Retinal pigment epithelial cell (primary cell): ENCODE data around the gene ZNF716.

Source experiments
- DNase-seq: peaks from one replicate; pipeline ENCODE4 v3.0.0-alpha.2; 2010; ENCODE audit warnings: low read depth
- H3K4me3 ChIP-seq: 2 replicates; pipeline ENCODE4 v1.5.1; 2011; ENCODE audit warnings: mild to moderate bottlenecking, low read length, control low read depth, moderate library complexity
- CTCF ChIP-seq: conservative IDR thresholded peaks from 2 replicates; pipeline ENCODE4 v1.5.1; 2011; ENCODE audit warnings: low read depth, low read length, control low read depth, inconsistent platforms

ZNF716 gene

GRCh38 chr7:57416601-57417358 is 33.2 kb upstream of the ZNF716 start:
- no peak for DNase-seq
- TF ChIP-seq CTCF, result no peak
- H3K4me3 ChIP-seq, result no peak overlapping the region

DNA sequence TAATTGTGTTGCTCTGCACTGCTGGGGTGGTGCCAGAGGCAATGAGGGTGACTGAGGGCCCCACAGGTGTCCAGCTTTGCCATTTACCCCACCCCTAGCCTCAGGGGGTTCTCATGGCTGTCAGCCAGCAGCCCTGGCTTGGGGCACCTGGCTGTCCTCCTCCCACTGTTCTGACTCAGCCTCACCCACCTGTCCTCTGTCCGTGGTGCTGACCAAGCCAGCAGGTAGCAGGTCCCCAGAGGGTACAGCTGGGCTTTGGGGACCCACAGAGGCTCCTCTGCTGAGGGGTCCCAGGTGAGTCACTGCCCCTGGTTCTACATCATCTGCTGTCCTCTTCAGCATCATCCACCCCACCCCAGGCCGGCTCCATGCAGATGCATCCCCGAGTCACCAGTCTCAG is 32.2 kb upstream of the ZNF716 start:
- no peak overlapping the region for H3K4me3 ChIP-seq
- no peak for DNase-seq
- TF ChIP-seq CTCF, result no peak

DNA sequence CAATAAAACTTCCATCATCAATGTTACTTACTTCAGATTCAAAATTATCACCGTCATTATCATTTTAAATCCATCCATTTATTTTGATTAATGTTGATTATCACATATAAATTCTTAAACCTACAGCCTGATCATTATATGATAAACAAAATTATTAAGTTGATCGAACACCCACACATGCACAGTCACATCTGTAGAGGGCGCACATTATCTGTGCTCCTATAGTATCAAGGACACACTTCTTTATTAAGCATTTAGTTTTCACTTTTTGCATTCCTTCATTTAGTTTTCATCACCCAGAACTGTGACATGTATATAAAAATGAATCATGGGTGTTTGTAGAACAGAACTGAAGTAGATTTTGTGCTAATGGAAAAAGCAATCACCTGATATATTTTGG is 26.2 kb upstream of the ZNF716 start:
- TF ChIP-seq CTCF, result no peak
- DNase-seq, result no peak
- no peak overlapping the region for H3K4me3 ChIP-seq

DNA sequence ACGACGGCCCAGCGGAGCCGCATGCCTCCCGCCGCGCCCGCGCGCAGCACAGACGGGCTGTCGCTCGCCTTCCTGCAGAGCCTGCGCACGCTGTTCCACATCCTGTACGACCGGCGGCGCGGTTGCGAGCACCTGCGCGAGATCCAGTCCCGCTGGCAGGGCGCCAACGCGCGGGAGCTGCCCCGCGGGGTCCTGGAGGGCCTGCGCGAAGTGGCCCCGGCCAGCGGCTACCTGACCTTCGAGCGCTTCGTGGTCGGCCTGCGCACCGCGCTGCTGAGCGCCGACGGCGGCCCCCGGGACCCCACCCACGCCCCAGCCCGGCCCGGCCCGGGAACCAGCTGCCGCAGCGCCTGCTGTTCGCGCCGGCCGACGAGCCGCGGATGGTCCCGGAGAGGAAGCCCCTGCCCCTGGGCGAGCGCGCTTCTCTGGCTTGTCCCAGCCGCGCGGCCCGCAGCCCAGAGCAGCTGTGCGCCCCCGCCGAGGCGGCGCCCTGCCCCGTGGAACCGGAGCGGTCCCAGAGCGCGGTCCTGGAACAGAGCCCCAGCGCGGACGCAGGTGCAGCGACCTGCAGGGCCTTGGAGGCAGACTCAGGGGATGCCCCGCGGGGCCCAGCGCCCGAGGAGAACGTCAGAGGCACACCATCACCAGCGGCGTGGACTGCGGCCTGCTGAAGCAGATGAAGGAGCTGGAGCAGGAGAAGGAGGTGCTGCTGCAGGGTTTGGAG is 25.3 kb upstream of the ZNF716 start:
- no peak for DNase-seq
- no peak overlapping the region for H3K4me3 ChIP-seq
- no peak for TF ChIP-seq CTCF

DNA sequence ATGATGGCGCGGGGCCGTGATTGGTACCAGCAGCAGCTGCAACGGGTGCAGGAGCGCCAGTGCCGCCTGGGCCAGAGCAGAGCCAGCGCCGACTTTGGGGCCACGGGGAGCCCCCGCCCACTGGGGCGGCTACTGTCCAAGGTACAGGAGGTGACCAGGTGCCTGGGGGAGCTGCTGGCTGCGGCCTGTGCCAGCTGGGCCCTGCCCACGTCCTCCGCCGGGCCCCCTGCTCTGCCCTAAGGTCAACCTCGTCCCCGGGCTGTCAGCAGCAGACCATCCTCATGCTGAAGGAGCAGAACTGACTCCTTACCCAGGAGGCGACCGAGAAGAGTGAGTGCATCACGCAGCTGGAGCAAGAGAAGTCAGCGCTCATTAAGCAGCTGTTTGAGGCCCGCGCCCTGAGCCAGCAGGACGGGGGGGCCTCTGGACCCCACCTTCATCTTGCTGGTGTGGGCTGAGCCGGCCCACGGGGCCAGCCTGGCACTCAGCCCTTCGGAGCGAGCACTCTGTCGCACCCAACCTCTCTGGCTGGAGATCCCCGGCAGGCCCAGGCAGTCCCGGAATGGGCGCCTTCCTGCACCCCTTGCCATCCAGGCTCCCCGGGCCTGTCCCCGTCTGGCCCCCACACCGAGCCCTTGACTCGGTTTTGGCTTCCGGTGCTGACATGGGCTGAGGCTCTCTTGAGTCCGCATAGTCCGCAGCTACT is 24.6 kb upstream of the ZNF716 start:
- no peak overlapping the region for H3K4me3 ChIP-seq
- no peak for TF ChIP-seq CTCF
- no peak for DNase-seq

DNA sequence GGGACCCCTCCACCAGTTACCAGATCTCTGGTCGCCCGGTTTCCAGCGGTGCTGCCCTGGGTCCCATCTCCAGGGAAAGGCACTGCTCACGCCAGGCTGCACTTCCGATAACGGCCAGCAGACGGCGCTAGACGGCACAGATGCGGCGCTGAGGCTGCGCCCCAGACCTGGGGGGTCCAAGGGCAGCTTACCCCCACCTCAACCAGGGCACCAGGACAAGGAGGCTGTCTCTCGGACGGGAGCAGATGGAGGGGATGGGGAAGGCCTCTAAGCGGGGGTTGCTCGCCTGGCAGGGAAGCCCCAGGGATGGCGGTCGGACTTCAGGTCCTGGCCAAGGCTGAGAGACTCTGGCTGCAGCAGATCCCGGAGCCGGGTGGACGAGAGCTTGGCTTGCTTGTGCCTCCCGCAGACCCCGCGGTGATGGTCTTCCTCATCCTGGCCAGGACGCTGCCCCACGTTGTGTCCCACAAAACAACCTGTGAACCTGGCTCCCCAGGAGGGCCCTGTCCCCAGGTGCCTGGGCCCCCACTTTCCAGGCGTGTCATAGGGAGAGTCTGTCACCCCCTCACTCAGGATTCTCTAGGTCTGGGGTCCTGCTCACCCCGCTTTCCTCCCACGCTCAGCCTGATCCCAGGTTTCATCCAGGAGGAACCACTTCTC is 23.9 kb upstream of the ZNF716 start:
- no peak for TF ChIP-seq CTCF
- H3K4me3 ChIP-seq, result no peak overlapping the region
- no peak for DNase-seq
